Stimulated activated CD4-positive, alpha-beta T cell treated with anti-CD3 and anti-CD28 coated beads, Interleukin-2, amount 100 ng/mL, for 24 hours (primary cell): ENCODE results near the gene NTN3.

Experiments used
- DNase-seq, 2 donors: peaks; one replicate each; pipeline ENCODE4 v3.0.0-alpha.2; 2020

The NTN3 gene

GRCh38 chr16:2497695-2498484, 26.8 kb downstream of the NTN3 start:
- DNase-seq, result no peak

GRCh38 chr16:2498531-2499253, 27.6 kb downstream of the NTN3 start:
- DNase-seq, result no peak

GRCh38 chr16:2499454-2499853, 28.4 kb downstream of the NTN3 start:
- no peak for DNase-seq

GRCh38 chr16:2499890-2500429, 28.9 kb downstream of the NTN3 start:
- DNase-seq, result no peak

- no peak for DNase-seq
These were observed 29.4 kb downstream of the NTN3 start for GRCh38 chr16:2500430-2500917.

- peak; percentile 86 for DNase-seq
These were observed 30.0 kb downstream of the NTN3 start for GRCh38 chr16:2500918-2501750.

- DNase-seq, result no peak
These were observed 31.1 kb downstream of the NTN3 start for GRCh38 chr16:2501946-2502895.

- no peak for DNase-seq
These were observed 34.6 kb downstream of the NTN3 start for GRCh38 chr16:2505695-2506094.

GRCh38 chr16:2507052-2507659, 36.1 kb downstream of the NTN3 start:
- no peak for DNase-seq

GRCh38 chr16:2507665-2508064, 36.6 kb downstream of the NTN3 start:
- no peak for DNase-seq

GRCh38 chr16:2508722-2509400, 37.8 kb downstream of the NTN3 start:
- no peak for DNase-seq

GRCh38 chr16:2511128-2511800, 40.2 kb downstream of the NTN3 start:
- no peak for DNase-seq

- DNase-seq, result no peak
These were observed 41.1 kb downstream of the NTN3 start for GRCh38 chr16:2511996-2512734.

GRCh38 chr16:2512735-2513404, 41.8 kb downstream of the NTN3 start:
- no peak for DNase-seq

GRCh38 chr16:2513405-2514332, 42.6 kb downstream of the NTN3 start, which contains the start of gene ATP6V0C:
Gene ATP6V0C (plus strand): TSS chr16:2513952. CDS start chr16:2514104, 152 bp downstream.
- peak; percentile 90 to 91 for DNase-seq

GRCh38 chr16:2514333-2515179, 43.5 kb downstream of the NTN3 start:
- peak; percentile 40 to 43 for DNase-seq
